Activated CD4-positive, alpha-beta T cell treated with anti-CD3 and anti-CD28 coated beads for 36 hours (primary cell): Measurements from ENCODE around the gene PLGRKT. TPM values are rescaled to one million over a fixed set of nuclear protein-coding genes. Genes with fewer than 3 reads are reported as not detected.

Experiments used
- ATAC-seq: fragments of 200-7000 bp; cut with Tn5 transposase; one replicate; pipeline ENCODE4 v1.10.0; 2021; ENCODE audit warnings: mild to moderate bottlenecking, moderate library complexity
- CTCF ChIA-PET: fragments of 350-600 bp; sonication (Branson Sonifier 250); formaldehyde crosslinking; loops from one replicate; lab custom pipeline; 2021; ENCODE audit warnings: antibody characterized with exemption; lab: Charles Lee
- POLR2A ChIA-PET: fragments of 350-600 bp; sonication (Branson Sonifier 250); formaldehyde crosslinking; loops from one replicate; lab custom pipeline; 2021; ENCODE audit warnings: antibody characterized with exemption, inconsistent platforms; lab: Charles Lee
- DNase-seq: peaks from one replicate; pipeline ENCODE4 v3.0.0-alpha.2; 2020
- H3K27ac Mint-ChIP-seq: one replicate; pipeline ENCODE4 v1.8.0; 2021; ENCODE audit warnings: mixed read lengths
- H3K27me3 Mint-ChIP-seq: one replicate; pipeline ENCODE4 v1.8.0; 2021; ENCODE audit warnings: mixed read lengths
- H3K36me3 Mint-ChIP-seq: one replicate; pipeline ENCODE4 v1.8.0; 2021; ENCODE audit warnings: low read depth, mixed read lengths
- H3K4me1 Mint-ChIP-seq: one replicate; pipeline ENCODE4 v1.8.0; 2021; ENCODE audit warnings: mixed read lengths
- H3K4me3 Mint-ChIP-seq: one replicate; pipeline ENCODE4 v1.8.0; 2021; ENCODE audit warnings: mild to moderate bottlenecking, moderate library complexity, mixed read lengths
- H3K9me3 Mint-ChIP-seq: one replicate; pipeline ENCODE4 v1.8.0; 2021; ENCODE audit warnings: low read depth, mixed read lengths
- intact Hi-C, 2 experiments: fragments of 100-400 bp; cut with DNase I in 1 of 2; cut with micrococcal nuclease in 1 of 2; formaldehyde crosslinking; loops; one replicate each; pipeline versions ENCODE4 v1.14.2 to v1.15.1; 2022 to 2024; cut with DNase I, micrococcal nuclease
- total RNA-seq, 2 experiments: library from RNA; stranded (reverse); gene quantifications; one replicate each; pipeline ENCODE4 v1.2.3, GENCODE V29; 2021

Gene PLGRKT
- total RNA-seq, 2 experiments from 2014 or later, result 44.0 to 47.9 TPM

- intact Hi-C loops, result no loop called here
- POLR2A ChIA-PET, result no interaction called here
- DNase-seq (no peak), ATAC-seq (no peak)
- Mint-ChIP-seq H3K27ac (no peak overlapping the region), H3K4me1 (peaks cover 18% of the 10 kb centered on the region), H3K9me3 (no peaks in the 10 kb centered on the region), H3K4me3 (no peak overlapping the region), H3K36me3 (peaks cover 40% of the 10 kb centered on the region), H3K27me3 (no peaks in the 10 kb centered on the region)
- CTCF ChIA-PET, result interaction anchor here (2.3 kb wide), 1 partner anchor 245 kb away, joined by 8 read pairs; no protein-coding TSS in a partner anchor
These were observed 6.8 kb downstream of the PLGRKT start for GRCh38 chr9:5430912-5431311.

DNA sequence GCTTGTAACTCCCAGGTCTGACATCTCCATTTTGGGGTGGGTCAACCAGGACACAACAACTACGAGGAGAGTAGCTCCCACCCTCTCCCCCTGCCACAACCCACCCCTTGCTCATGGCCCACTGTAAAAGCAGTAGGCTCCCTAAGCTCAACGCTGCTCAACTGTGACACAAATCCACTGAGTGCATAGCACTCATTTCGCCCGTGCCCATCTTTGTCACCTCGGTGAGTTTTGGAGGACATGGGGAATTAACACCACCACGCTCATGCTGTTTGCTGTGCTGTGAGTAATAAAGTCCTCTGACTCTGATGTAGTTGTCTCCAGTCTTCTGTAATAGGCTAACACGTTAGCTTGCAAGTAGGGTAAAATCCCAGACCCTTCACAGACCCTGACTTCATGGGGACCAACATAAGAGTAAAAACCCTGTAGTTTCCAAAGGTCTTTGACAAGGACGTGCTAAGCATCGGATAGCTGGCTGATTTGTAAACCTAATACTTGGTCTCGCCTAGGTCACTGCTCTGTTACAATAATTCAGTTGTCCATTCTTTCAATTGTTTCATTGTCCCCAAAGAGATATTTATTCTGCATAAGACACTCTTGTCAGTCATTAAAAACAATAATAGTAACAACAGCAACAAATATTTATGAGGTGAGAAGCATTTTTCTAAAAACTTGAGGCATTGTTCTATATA is 7.7 kb downstream of the PLGRKT start:
- Mint-ChIP-seq H3K27ac (no peak overlapping the region), H3K36me3 (peaks cover 32% of the 10 kb centered on the region), H3K4me3 (no peak overlapping the region), H3K27me3 (no peaks in the 10 kb centered on the region), H3K9me3 (no peaks in the 10 kb centered on the region), H3K4me1 (peaks cover 11% of the 10 kb centered on the region)
- DNase-seq, result no peak
- intact Hi-C loops, result loop anchor here (5.0 to 10.0 kb wide), 4 partner anchors 93 to 673 kb away; partner anchors contain the start of genes RLN1 (in 1 of the 2) and RLN2 (in 1 of the 2)
- no peak for ATAC-seq
- CTCF ChIA-PET, result interaction anchor here (0.7 to 1.1 kb wide), 2 partner anchors 156 to 158 kb away, joined by 3 to 4 read pairs; no protein-coding TSS in a partner anchor
- POLR2A ChIA-PET, result no interaction called here

- H3K27me3 Mint-ChIP-seq, result no peaks in the 10 kb centered on the region
These were observed 8.8 kb downstream of the PLGRKT start for GRCh38 chr9:5428794-5429528.

GRCh38 chr9:5428172-5428571 is 9.6 kb downstream of the PLGRKT start:
- Mint-ChIP-seq H3K4me3 (no peak overlapping the region), H3K9me3 (no peaks in the 10 kb centered on the region), H3K27ac (no peak overlapping the region), H3K27me3 (no peaks in the 10 kb centered on the region), H3K36me3 (peaks cover 25% of the 10 kb centered on the region), H3K4me1 (peaks cover 11% of the 10 kb centered on the region)
- intact Hi-C loops, result loop anchor here (5.0 to 10.0 kb wide), 4 partner anchors 91 to 671 kb away; partner anchors contain the start of genes RLN1 (in 1 of the 2) and RLN2 (in 1 of the 2)
- ATAC-seq, result no peak
- DNase-seq, result no peak
- CTCF ChIA-PET, result no interaction called here
- POLR2A ChIA-PET, result no interaction called here

More at GRCh38 chr9:5428794-5429528, 8.8 kb downstream of the PLGRKT start:
- no peak overlapping the region for H3K27ac Mint-ChIP-seq
- no peak for ATAC-seq
- no peak overlapping the region for H3K4me3 Mint-ChIP-seq
- ChIA-PET POLR2A (no interaction called here), CTCF (interaction anchor here (1.1 kb wide), 1 partner anchor 157 kb away, joined by 4 read pairs; no protein-coding TSS in a partner anchor)
- H3K9me3 Mint-ChIP-seq, result no peaks in the 10 kb centered on the region
- DNase-seq, result no peak
- H3K36me3 Mint-ChIP-seq, result peaks cover 27% of the 10 kb centered on the region
- intact Hi-C loops, result loop anchor here (5.0 to 10.0 kb wide), 4 partner anchors 92 to 672 kb away; partner anchors contain the start of genes RLN1 (in 1 of the 2) and RLN2 (in 1 of the 2)
- peaks cover 11% of the 10 kb centered on the region for H3K4me1 Mint-ChIP-seq

- CTCF ChIA-PET, result interaction anchor here (0.7 to 1.6 kb wide), 4 partner anchors 13 to 238 kb away, joined by 3 to 6 read pairs (median 4); no protein-coding TSS in a partner anchor
- no peak overlapping the region for H3K4me3 Mint-ChIP-seq
- no peak overlapping the region for H3K27ac Mint-ChIP-seq
- H3K36me3 Mint-ChIP-seq, result peaks cover 17% of the 10 kb centered on the region
- H3K9me3 Mint-ChIP-seq, result no peaks in the 10 kb centered on the region
- DNase-seq (no peak), ATAC-seq (no peak)
- H3K4me1 Mint-ChIP-seq, result peaks cover 11% of the 10 kb centered on the region
- POLR2A ChIA-PET, result no interaction called here
- intact Hi-C loops, result loop anchor here (5.0 to 10.0 kb wide), 4 partner anchors 90 to 670 kb away; partner anchors contain the start of genes RLN1 (in 1 of the 2) and RLN2 (in 1 of the 2)
- H3K27me3 Mint-ChIP-seq, result no peaks in the 10 kb centered on the region
These were observed 10.7 kb downstream of the PLGRKT start for GRCh38 chr9:5427005-5427404.

GRCh38 chr9:5425006-5425628 is 12.6 kb downstream of the PLGRKT start:
- ATAC-seq (peak; percentile 78), DNase-seq (no peak)
- no peaks in the 10 kb centered on the region for H3K9me3 Mint-ChIP-seq
- intact Hi-C loops, result loop anchor here (1.0 to 10.0 kb wide), 6 partner anchors 88 to 668 kb away; partner anchors contain the start of genes RLN1 (in 1 of the 2) and RLN2 (in 1 of the 2)
- ChIA-PET CTCF (interaction anchor here (0.5 to 4.7 kb wide), 17 partner anchors 12 to 1055 kb away, joined by 3 to 31 read pairs (median 3); no protein-coding TSS in a partner anchor), POLR2A (no interaction called here)
- peaks cover 6% of the 10 kb centered on the region for H3K36me3 Mint-ChIP-seq
- H3K27me3 Mint-ChIP-seq, result no peaks in the 10 kb centered on the region
- no peak overlapping the region for H3K27ac Mint-ChIP-seq
- H3K4me1 Mint-ChIP-seq, result peaks cover 15% of the 10 kb centered on the region
- H3K4me3 Mint-ChIP-seq, result no peak overlapping the region

DNA sequence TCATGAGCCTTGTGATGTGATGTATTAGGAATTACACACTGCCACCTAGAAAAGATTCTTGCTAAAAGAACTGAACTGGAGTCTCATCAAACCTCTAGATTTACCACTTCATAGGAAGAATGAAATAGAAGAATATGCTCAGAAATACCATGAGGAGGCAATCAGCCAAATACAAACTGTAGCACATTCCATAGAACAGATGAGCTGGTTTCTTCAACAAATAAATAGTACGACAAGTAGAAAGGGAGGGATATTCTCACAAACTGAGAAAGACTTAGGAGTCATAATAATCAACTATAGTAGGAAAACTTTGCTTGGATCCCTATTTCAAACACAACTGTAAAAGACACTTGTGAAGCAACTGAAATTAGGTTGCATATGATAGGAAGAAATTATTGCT is 15.4 kb downstream of the PLGRKT start:
- intact Hi-C loops, result loop anchor here (10.0 kb wide), 2 partner anchors 117 to 347 kb away; partner anchors contain the start of gene RLN2 (in 1 of the 2)
- H3K4me1 Mint-ChIP-seq, result peaks cover 6% of the 10 kb centered on the region
- CTCF ChIA-PET, result interaction anchor here (0.6 to 4.7 kb wide), 2 partner anchors 89 to 236 kb away, joined by 4 to 31 read pairs; no protein-coding TSS in a partner anchor
- no peak overlapping the region for H3K27ac Mint-ChIP-seq
- H3K9me3 Mint-ChIP-seq, result no peaks in the 10 kb centered on the region
- POLR2A ChIA-PET, result no interaction called here
- H3K4me3 Mint-ChIP-seq, result no peak overlapping the region
- DNase-seq (no peak), ATAC-seq (no peak)
- H3K36me3 Mint-ChIP-seq, result peaks cover 8% of the 10 kb centered on the region
- no peaks in the 10 kb centered on the region for H3K27me3 Mint-ChIP-seq

DNA sequence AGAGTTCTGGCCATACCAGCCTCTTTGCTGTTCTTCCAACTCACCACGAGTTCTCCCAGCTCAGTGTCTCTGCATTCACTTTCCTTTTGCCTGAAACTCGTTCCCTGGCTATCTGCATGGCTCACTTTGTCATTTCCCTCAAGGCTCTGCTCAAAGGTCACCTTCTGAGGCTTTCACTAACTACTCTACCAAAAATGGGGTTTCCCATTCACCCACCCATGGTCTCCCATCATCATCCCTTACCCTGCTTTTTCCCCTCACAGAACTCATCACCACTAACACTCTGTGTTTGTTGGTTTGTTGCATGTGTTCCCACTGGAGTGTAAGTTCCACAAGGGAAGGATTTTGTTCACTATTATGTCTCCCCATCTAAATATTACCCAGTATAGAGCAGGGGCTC is 16.6 kb downstream of the PLGRKT start:
- no peak for ATAC-seq
- ChIA-PET CTCF (interaction anchor here (0.6 kb wide), 1 partner anchor 213 kb away, joined by 3 read pairs; no protein-coding TSS in a partner anchor), POLR2A (no interaction called here)
- Mint-ChIP-seq H3K4me3 (no peak overlapping the region), H3K9me3 (no peaks in the 10 kb centered on the region), H3K27me3 (no peaks in the 10 kb centered on the region), H3K4me1 (peaks cover 8% of the 10 kb centered on the region), H3K27ac (no peak overlapping the region), H3K36me3 (peaks cover 8% of the 10 kb centered on the region)
- intact Hi-C loops, result loop anchor here (10.0 kb wide), 2 partner anchors 116 to 346 kb away; partner anchors contain the start of gene RLN2 (in 1 of the 2)
- no peak for DNase-seq

GRCh38 chr9:5419987-5420386 is 17.7 kb downstream of the PLGRKT start:
- ChIA-PET CTCF (interaction anchor here (0.7 kb wide), 1 partner anchor 18 kb away, joined by 4 read pairs; the partner anchor contains the start of gene PLGRKT), POLR2A (no interaction called here)
- Mint-ChIP-seq H3K27ac (no peak overlapping the region), H3K4me1 (peaks cover 8% of the 10 kb centered on the region), H3K4me3 (no peak overlapping the region), H3K36me3 (peaks cover 15% of the 10 kb centered on the region), H3K27me3 (no peaks in the 10 kb centered on the region), H3K9me3 (no peaks in the 10 kb centered on the region)
- ATAC-seq (no peak), DNase-seq (no peak)
- intact Hi-C loops, result loop anchor here (10.0 kb wide), 2 partner anchors 115 to 345 kb away; partner anchors contain the start of gene RLN2 (in 1 of the 2)

GRCh38 chr9:5418481-5418880 is 19.2 kb downstream of the PLGRKT start:
- DNase-seq (no peak), ATAC-seq (no peak)
- peaks cover 19% of the 10 kb centered on the region for H3K36me3 Mint-ChIP-seq
- peaks cover 3% of the 10 kb centered on the region for H3K9me3 Mint-ChIP-seq
- no peak overlapping the region for H3K27ac Mint-ChIP-seq
- no peak overlapping the region for H3K4me3 Mint-ChIP-seq
- ChIA-PET POLR2A (no interaction called here), CTCF (interaction anchor here (0.6 to 0.9 kb wide), 2 partner anchors 231 to 234 kb away, joined by 3 read pairs; no protein-coding TSS in a partner anchor)
- peaks cover 8% of the 10 kb centered on the region for H3K4me1 Mint-ChIP-seq
- intact Hi-C loops, result no loop called here
- H3K27me3 Mint-ChIP-seq, result no peaks in the 10 kb centered on the region
